ENCODE results near the gene RAB35. TPM values are rescaled to one million over a fixed set of nuclear protein-coding genes. Genes with fewer than 3 reads are reported as not detected.

Gene RAB35
- total and polyA plus RNA-seq, 9 of the 15 experiments (the other 6 are each of a cell fraction or from before 2014, with no cell fraction given), result 0.65 to 76.3 (median 38.9) TPM

- TF ChIP-seq CREB5 (CRISPR knock-in tag; IDR thresholded peaks at IDR 0.05), result no peak
- TF ChIP-seq, protein P1, sequence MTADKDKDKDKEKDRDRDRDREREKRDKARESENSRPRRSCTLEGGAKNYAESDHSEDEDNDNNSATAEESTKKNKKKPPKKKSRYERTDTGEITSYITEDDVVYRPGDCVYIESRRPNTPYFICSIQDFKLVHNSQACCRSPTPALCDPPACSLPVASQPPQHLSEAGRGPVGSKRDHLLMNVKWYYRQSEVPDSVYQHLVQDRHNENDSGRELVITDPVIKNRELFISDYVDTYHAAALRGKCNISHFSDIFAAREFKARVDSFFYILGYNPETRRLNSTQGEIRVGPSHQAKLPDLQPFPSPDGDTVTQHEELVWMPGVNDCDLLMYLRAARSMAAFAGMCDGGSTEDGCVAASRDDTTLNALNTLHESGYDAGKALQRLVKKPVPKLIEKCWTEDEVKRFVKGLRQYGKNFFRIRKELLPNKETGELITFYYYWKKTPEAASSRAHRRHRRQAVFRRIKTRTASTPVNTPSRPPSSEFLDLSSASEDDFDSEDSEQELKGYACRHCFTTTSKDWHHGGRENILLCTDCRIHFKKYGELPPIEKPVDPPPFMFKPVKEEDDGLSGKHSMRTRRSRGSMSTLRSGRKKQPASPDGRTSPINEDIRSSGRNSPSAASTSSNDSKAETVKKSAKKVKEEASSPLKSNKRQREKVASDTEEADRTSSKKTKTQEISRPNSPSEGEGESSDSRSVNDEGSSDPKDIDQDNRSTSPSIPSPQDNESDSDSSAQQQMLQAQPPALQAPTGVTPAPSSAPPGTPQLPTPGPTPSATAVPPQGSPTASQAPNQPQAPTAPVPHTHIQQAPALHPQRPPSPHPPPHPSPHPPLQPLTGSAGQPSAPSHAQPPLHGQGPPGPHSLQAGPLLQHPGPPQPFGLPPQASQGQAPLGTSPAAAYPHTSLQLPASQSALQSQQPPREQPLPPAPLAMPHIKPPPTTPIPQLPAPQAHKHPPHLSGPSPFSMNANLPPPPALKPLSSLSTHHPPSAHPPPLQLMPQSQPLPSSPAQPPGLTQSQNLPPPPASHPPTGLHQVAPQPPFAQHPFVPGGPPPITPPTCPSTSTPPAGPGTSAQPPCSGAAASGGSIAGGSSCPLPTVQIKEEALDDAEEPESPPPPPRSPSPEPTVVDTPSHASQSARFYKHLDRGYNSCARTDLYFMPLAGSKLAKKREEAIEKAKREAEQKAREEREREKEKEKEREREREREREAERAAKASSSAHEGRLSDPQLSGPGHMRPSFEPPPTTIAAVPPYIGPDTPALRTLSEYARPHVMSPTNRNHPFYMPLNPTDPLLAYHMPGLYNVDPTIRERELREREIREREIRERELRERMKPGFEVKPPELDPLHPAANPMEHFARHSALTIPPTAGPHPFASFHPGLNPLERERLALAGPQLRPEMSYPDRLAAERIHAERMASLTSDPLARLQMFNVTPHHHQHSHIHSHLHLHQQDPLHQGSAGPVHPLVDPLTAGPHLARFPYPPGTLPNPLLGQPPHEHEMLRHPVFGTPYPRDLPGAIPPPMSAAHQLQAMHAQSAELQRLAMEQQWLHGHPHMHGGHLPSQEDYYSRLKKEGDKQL (CRISPR knock-in tag; IDR thresholded peaks at IDR 0.05; ENCODE audit: borderline replicate concordance), result no peak
Observed at GRCh38 chr12:120102189-120103043, 14.1 kb downstream of the RAB35 start (continued).
